ENCODE results near the gene SP1.

DNA sequence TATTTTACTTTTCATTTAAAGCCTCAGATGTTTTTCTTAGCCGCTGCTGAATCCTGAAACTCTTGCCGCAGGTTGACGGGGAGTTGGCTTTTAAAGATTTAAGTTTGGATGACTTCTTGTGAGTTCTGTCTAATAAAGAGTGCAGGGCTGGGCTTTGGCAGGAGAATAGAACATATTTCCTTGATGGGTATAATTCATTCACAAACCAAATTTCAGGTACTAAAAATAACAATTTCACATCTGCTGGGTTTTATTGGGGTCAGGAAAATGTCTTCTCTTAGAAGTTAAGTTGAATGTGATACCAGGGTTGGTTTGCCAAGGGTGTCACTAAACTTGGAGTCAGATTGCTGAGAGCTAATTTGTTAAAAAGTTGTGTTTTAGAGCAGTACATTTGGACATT, 9.7 kb downstream of the SP1 start:
- TF ChIP-seq CTCF (IDR thresholded peaks at IDR 0.05): no peak
- no peak for TF ChIP-seq POLR2A (IDR thresholded peaks at IDR 0.05)

Data from esophagus squamous epithelium (tissue), 4 donors.